NCI-H128 (cell line): Measurements from ENCODE around the gene PITHD1.
"Not testable (repeated sequence)": the region's sequence is repeated elsewhere in the genome, so short reads cannot be mapped to it uniquely, and the experiment has no call there.

Experiments
- DNase-seq: peaks from one replicate; lab custom pipeline; 2025; ENCODE audit not compliant: unreplicated experiment; lab: John Stamatoyannopoulos, UW

The PITHD1 gene

GRCh38 chr1:23777979-23778814 is at the start of gene PITHD1:
Gene PITHD1 (plus strand): TSS chr1:23778418. CDS start chr1:23778516, 98 bp downstream.
- DNase-seq = peak; percentile 81

GRCh38 chr1:23732363-23733224 is 45.6 kb upstream of the PITHD1 start:
- no peak for DNase-seq

- not testable (repeated sequence) for DNase-seq
Measured at GRCh38 chr1:23733281-23733680, 44.9 kb upstream of the PITHD1 start.

GRCh38 chr1:23736437-23737134 is 41.6 kb upstream of the PITHD1 start:
- no peak for DNase-seq

- no peak for DNase-seq
Measured at GRCh38 chr1:23741609-23742008, 36.6 kb upstream of the PITHD1 start.

GRCh38 chr1:23742670-23743286 is 35.4 kb upstream of the PITHD1 start:
- no peak for DNase-seq

- peak; percentile 53 for DNase-seq
Measured at GRCh38 chr1:23743287-23744152, 34.7 kb upstream of the PITHD1 start, which contains the start of gene ELOA. Gene ELOA (plus strand): TSS chr1:23743471. CDS start chr1:23743504, 33 bp downstream.

GRCh38 chr1:23745515-23745914 is 32.7 kb upstream of the PITHD1 start:
- no peak for DNase-seq

- DNase-seq = no peak
Measured at GRCh38 chr1:23748016-23748415, 30.2 kb upstream of the PITHD1 start.

GRCh38 chr1:23751050-23751814 is 27.0 kb upstream of the PITHD1 start:
- DNase-seq = no peak

GRCh38 chr1:23751815-23752200 is 26.4 kb upstream of the PITHD1 start:
- no peak for DNase-seq

- no peak for DNase-seq
Measured at GRCh38 chr1:23752909-23753308, 25.3 kb upstream of the PITHD1 start.

GRCh38 chr1:23756676-23757075 is 21.5 kb upstream of the PITHD1 start:
- DNase-seq = no peak

GRCh38 chr1:23757812-23758211 is 20.4 kb upstream of the PITHD1 start:
- no peak for DNase-seq

- no peak for DNase-seq
Measured at GRCh38 chr1:23759277-23759676, 18.9 kb upstream of the PITHD1 start.

GRCh38 chr1:23763041-23763577 is 15.1 kb upstream of the PITHD1 start:
- no peak for DNase-seq

- DNase-seq = no peak
Measured at GRCh38 chr1:23768733-23769132, 9.5 kb upstream of the PITHD1 start.

GRCh38 chr1:23772049-23772853 is 6.0 kb upstream of the PITHD1 start:
- DNase-seq = peak; percentile 77
